Measurements from ENCODE around the gene ANKRD52.

GRCh38 chr12:56231184-56231582, 27.0 kb downstream of the ANKRD52 start:
- TF ChIP-seq, protein P1, sequence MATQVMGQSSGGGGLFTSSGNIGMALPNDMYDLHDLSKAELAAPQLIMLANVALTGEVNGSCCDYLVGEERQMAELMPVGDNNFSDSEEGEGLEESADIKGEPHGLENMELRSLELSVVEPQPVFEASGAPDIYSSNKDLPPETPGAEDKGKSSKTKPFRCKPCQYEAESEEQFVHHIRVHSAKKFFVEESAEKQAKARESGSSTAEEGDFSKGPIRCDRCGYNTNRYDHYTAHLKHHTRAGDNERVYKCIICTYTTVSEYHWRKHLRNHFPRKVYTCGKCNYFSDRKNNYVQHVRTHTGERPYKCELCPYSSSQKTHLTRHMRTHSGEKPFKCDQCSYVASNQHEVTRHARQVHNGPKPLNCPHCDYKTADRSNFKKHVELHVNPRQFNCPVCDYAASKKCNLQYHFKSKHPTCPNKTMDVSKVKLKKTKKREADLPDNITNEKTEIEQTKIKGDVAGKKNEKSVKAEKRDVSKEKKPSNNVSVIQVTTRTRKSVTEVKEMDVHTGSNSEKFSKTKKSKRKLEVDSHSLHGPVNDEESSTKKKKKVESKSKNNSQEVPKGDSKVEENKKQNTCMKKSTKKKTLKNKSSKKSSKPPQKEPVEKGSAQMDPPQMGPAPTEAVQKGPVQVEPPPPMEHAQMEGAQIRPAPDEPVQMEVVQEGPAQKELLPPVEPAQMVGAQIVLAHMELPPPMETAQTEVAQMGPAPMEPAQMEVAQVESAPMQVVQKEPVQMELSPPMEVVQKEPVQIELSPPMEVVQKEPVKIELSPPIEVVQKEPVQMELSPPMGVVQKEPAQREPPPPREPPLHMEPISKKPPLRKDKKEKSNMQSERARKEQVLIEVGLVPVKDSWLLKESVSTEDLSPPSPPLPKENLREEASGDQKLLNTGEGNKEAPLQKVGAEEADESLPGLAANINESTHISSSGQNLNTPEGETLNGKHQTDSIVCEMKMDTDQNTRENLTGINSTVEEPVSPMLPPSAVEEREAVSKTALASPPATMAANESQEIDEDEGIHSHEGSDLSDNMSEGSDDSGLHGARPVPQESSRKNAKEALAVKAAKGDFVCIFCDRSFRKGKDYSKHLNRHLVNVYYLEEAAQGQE (IDR thresholded peaks at IDR 0.05): no peak
- TF ChIP-seq ESRRA (IDR thresholded peaks at IDR 0.05; ENCODE audit: borderline replicate concordance, low read length): no peak
- TF ChIP-seq GATA3 (IDR thresholded peaks at IDR 0.05; ENCODE audit: borderline replicate concordance): no peak
- no peak for TF ChIP-seq MAFK (IDR thresholded peaks at IDR 0.05; ENCODE audit: partially characterized antibody)
- no peak for TF ChIP-seq HOXA7 (CRISPR knock-in tag; IDR thresholded peaks at IDR 0.05)
- TF ChIP-seq, protein P2, sequence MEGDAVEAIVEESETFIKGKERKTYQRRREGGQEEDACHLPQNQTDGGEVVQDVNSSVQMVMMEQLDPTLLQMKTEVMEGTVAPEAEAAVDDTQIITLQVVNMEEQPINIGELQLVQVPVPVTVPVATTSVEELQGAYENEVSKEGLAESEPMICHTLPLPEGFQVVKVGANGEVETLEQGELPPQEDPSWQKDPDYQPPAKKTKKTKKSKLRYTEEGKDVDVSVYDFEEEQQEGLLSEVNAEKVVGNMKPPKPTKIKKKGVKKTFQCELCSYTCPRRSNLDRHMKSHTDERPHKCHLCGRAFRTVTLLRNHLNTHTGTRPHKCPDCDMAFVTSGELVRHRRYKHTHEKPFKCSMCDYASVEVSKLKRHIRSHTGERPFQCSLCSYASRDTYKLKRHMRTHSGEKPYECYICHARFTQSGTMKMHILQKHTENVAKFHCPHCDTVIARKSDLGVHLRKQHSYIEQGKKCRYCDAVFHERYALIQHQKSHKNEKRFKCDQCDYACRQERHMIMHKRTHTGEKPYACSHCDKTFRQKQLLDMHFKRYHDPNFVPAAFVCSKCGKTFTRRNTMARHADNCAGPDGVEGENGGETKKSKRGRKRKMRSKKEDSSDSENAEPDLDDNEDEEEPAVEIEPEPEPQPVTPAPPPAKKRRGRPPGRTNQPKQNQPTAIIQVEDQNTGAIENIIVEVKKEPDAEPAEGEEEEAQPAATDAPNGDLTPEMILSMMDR (IDR thresholded peaks at IDR 0.05): no peak

Data from A549 (cell line).